Measurements from ENCODE around the gene KLHL17.

KLHL17 gene

DNA sequence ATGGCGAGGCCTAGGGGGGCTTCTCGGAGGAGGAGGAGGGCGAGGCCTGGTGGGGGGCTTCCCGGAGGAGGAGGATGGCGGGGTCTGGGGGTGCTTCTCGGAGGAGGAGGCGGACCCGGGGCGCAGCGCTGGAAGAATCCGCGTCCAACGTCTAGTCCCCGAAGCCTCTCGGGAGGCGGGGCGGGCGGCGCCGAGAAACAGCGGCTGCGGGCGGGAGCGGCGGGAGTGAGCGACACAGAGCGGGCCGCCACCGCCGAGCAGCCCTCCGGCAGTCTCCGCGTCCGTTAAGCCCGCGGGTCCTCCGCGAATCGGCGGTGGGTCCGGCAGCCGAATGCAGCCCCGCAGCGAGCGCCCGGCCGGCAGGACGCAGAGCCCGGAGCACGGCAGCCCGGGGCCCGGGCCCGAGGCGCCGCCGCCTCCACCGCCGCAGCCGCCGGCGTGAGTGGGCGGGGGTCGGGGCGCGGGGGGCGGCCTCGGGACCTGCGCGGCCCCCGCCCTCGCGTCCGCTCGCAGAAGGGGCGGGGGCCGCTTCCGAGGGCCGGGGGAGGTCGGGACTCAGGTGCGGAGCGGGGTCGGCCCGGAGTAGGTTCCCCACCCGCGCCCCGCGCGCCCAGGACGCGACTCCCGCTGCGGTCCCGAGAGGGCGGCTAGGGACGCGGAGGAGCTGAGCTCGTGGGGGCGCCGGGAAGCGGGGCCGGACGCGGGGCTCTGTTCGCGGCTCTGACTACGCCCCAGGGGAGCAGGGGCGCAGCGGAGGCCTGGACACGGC, at the start of gene KLHL17:
KLHL17 (plus strand) TSS at position 222 of the 769 bp plus-strand sequence; CDS start at position 332, 110 bp downstream.
- DNase-seq (ENCODE audit: low read depth): peak; percentile 57

DNA sequence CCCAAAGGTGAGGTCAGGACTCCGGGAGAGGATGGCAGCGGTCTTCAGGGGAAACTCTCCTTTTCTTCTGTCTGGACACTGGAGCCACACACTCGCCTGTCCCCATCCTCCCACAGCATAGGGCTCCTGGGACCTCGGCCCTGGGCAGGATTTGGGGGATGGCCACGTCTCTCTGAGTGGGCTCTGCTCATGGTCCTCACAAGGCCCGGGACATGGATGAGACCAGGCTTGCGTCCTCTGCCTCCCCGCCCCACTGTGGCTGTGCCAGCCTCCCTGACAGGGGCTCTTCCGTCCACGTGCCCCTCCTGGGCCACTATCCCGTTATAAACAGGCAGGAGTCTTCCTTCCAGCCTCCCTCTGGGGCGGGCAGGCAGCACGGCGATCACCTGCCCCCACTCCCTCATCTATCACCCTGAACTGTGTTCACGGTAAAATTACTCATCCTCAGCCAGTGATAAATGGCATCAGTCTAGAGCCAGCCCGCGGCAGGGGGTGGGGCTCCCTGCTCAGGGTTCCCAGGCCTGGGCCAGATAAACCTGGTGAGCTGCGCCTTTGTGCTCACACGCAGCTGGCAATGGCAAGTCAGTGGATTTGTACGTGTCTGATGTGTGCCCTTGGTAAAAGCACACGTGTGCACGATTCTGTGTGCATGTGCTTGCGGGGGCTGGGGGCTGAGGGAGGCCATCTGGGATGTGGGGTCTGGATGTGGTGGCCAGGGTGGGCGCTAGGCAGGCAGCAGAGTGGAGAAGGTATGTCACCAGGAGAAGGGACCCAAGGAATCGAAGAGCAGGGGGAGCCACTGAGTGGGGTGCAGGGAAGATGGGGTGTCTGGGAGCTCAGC, 49.3 kb upstream of the KLHL17 start:
- no peak for DNase-seq (ENCODE audit: low read depth)

DNA sequence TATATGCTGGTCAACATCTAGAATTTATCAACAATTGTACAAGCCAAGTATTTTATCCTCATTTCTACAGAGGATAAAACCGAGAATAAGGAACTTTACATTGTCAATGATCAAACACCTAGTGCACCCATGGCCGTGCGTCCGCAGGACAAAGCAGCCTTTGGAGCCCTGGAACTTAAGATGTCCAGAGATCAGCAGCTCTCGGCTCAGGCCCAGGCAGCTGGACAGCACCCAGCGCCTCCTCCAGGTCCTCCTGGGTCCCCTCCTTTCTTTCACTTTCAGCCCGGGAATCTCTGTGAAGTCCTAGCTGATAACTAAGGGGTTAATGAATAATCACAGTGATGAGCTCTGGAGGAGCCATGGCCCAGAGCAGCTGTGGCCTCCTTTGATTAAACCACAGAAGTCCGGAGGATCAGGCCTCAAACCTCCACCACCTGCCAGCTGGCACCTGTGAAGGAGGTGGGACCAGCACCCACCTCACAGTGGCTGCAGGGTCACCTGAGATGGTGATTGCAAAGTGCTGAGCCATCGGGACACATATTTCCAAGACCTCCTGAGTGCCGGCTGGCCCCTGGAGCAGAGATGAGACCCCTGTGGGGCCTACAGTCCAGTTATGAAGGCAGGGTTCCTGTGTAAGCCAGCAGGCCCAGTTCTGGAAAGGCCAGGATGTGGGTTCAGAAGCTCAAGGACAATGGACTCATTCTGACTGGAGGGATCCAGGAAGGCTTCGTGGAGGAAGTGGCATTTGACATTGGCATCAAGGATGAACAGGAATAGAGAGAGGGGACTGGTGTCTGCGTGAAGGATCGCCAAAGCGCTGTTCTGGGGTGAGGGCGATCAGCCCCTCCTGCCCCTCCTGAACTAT, 48.3 kb upstream of the KLHL17 start:
- DNase-seq (ENCODE audit: low read depth): no peak

GRCh38 chr1:912740-913301, 47.6 kb upstream of the KLHL17 start:
- no peak for DNase-seq (ENCODE audit: low read depth)

DNA sequence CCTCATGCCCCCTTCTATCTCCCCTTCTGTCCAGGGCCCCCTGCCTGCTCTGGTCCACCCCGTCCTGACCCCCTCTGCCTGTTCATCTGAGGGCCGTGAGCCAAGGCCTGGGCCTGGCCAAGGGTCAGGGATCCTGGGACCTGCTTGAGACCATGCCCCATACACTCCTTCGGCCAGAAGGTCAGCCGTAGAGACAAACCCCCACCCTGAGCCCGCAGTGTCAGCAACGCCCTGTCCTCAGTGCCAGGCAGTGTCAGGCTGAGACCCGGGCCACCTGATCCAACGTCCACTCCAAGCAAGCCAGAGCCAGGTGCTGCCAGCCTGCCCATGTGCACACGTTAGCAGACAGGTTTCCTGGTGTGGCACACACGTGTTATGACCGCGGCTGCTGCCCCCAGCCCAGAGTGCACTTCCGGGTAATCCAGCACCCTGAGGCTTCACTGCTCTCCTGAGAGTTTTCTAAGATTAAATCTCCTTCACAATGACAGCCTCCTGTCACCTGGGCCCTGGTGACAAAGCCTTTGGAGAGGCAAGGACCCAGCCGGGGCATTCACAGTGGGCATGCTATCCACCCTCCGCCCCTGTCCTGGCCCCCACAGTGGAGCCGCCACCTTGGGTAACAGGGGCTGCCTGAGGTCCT, 46.8 kb upstream of the KLHL17 start:
- DNase-seq (ENCODE audit: low read depth): no peak

DNA sequence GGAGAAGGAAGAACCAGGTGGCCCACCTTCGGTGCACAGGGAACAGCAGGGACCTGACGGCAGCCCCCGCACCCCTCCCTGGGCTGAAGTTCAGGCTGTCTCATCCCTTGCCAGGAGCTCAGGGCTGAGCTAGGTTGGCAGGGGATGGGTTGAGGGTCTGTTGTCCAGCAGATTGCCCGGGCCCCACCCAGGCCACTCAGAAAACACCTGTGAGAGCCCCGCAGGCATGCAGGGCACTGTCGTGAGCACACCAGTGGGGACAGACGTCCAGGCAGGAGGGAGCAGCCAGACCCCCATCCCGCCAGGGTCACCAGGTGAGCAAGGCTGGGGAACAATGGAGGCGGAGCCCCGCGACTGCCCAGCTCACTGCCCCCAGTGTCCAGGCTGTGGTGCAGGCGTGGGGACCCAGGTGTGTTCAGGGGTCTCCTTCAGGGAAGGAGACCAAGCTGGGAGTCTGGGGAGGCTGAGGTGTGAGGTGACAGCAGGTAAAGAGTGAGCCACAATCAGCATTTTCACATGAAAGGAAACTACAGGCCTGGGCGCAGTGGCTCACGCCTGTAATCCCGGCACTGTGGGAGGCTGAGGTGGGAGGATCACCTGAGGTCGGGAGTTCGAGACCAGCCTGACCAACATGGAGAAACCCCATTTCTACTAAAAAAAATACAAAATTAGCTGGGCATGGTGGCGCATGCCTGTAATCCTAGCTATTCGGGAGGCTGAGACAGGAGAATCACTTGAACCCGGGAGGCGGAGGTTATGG, 46.1 kb upstream of the KLHL17 start:
- no peak for DNase-seq (ENCODE audit: low read depth)

- DNase-seq (ENCODE audit: low read depth): no peak
Observed at GRCh38 chr1:914891-915280, 45.5 kb upstream of the KLHL17 start.

GRCh38 chr1:915295-916172, 44.9 kb upstream of the KLHL17 start:
- DNase-seq (ENCODE audit: low read depth): no peak

DNA sequence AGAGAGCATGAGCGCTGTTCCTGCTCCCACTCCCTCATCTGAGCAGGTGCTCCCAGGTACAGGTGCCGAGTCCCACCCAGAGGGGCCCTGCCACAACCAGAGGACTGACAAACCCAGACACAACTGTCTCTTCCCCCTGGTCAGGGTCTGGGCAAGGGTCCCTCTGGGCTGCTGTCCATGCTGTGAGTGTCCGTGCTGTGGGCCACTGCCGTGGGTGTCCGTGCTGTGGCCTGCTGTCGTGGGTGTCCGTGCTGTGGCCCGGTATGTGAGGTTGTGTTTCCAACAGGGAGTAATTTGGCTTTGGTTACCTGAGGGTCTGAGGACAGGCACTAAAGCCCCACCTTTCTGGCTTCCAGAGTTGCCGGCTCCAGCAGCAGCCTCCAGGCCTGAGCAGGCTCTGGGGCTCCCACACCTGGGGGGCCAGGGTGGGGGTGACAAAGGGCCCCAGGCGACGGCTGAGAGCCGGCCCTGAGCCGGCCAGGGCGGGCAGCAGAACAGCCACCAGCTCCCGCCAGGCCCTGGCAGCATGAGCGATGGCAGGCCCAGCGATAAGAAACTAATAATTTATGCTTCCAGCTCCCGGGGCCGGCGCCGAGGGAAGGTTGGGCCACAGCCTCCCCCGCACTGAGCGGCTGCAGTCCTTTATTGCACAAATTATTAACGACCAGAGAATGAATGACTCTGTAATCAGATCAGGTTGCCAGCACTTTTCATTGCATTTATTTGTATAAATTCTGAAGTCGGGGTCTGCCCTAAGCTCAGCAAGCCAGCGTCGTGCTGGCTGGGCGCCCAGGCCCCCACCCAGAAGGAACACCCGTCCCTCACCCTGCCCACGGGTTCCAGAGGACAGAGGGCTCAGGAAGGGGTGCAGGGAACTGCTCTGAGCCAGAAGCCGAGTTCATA, 44.0 kb upstream of the KLHL17 start:
- DNase-seq (ENCODE audit: low read depth): no peak

DNA sequence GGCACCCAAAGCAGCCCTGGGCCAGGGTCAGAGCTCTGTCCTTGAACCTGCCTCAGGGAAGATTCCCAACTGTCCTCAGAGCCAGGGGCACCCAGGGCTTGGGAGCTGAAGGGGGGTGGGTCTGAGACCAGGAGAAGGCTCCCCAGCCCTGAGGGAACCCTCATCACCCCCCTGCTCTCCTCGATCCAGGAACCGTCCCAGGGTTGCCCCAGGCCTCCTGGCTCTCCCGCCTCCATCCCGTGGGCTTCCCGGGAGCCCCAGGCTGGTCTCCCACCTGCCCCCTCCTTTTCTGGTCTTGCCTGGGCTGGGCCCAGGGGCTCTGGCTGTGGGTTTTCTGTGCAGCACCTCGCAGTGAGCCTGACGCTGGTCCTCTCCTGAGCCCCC, 43.3 kb upstream of the KLHL17 start:
- DNase-seq (ENCODE audit: low read depth): no peak

DNA sequence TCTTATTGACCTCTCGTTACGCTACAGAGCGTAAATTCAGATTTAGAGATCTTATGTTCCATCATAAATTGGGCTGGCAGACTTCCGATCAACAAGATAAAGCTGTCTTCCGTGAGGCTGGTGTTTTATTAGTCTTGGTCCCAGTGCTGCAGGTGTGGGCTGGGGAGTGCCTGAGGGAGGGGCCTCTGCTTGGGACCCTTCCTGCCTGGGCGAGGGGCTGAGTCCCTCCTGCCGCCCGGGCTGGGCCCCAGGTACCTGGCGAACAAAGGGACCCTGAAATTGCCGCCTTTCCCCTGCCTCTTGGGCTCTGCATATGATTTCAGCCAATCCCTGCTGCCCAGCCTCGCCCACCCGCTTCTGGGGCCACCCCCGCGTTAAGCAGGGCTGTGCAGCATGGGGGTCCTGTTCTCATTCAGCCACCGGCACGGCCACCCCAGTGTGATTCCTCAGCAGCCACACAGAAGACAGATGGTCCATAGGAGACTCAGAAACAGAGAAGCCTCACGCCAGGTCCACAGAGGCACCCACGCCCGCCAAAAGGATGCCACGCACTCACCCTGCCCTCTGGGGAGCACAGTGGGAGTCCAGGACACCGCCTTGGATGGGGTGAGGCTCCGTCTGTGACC, 42.8 kb upstream of the KLHL17 start:
- no peak for DNase-seq (ENCODE audit: low read depth)

GRCh38 chr1:918353-918752, 42.0 kb upstream of the KLHL17 start:
- DNase-seq (ENCODE audit: low read depth): no peak

GRCh38 chr1:918843-919242, 41.5 kb upstream of the KLHL17 start:
- no peak for DNase-seq (ENCODE audit: low read depth)

DNA sequence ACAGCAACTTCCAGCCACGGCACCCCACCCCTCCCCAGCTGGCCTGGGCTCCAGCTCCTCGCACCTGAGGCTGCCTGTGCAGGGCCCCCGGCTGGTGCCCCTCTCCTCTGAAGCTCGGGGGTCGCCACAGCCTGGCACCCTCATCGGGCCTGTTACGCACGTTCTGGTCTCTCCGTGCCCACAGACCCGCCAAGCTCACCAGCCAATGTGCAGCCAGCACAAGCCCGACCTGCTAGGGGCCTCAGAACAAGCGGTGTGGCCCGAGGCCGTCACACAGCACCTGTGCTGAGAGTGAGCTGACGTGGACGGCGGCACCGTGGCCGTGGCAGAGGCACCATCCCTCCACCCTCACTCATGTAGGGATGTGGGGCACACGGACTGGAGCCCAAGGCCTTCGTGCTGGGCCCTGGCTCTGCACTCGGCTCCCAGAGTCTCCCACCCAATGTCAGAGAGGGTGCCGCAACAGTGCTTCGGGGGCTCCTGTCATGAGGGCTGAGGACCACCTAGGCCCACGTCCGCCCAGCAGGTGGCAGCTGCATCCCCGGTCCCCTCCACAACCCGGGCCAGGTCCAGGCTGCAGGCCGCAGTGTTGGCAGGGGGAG, 41.0 kb upstream of the KLHL17 start:
- no peak for DNase-seq (ENCODE audit: low read depth)

- no peak for DNase-seq (ENCODE audit: low read depth)
Observed at GRCh38 chr1:920010-920409, 40.4 kb upstream of the KLHL17 start.

GRCh38 chr1:920521-920920, 39.9 kb upstream of the KLHL17 start:
- DNase-seq (ENCODE audit: low read depth): no peak

GRCh38 chr1:921011-921837, 39.2 kb upstream of the KLHL17 start:
- no peak for DNase-seq (ENCODE audit: low read depth)

All from stimulated activated CD8-positive, alpha-beta memory T cell treated with anti-CD3 and anti-CD28 coated beads, Interleukin-12 subunit alpha, Interleukin-12 subunit beta, amount 100 ng/mL, for 1 hour (primary cell).